ENCODE results near the gene LYPLA2. TPM values are rescaled to one million over a fixed set of nuclear protein-coding genes. Genes with fewer than 3 reads are reported as not detected.

The LYPLA2 gene
- total and polyA plus RNA-seq, 4 donors, result 30.9 to 83.1 (median 66.9) TPM

GRCh38 chr1:23806280-23806679 is 15.3 kb downstream of the LYPLA2 start:
- Histone ChIP-seq H3K4me3 (no peak overlapping the region), H3K27me3 (ENCODE audit: control insufficient read depth in 3 of 3, insufficient read depth in 3 of 3, low read length in 2 of 3) (no peaks in the 10 kb centered on the region), H3K9ac (ENCODE audit: insufficient read depth in 1 of 2, low read length in 2 of 2) (no peak overlapping the region), H3K36me3 (ENCODE audit: control insufficient read depth in 4 of 4, insufficient read depth in 4 of 4, low read length in 4 of 4) (peaks cover 0 to 16% (median 5%) of the 10 kb centered on the region in 4 donors), H3K27ac (ENCODE audit: low read depth in 1 of 2, low read length in 1 of 2) (no peak overlapping the region), H3K4me1 (ENCODE audit: control insufficient read depth in 5 of 5, insufficient read depth in 5 of 5, low read length in 5 of 5) (peaks cover 0 to 6% (median 1%) of the 10 kb centered on the region in 5 donors), H3K9me3 (ENCODE audit: control insufficient read depth in 4 of 4, insufficient read depth in 3 of 4, low read length in 3 of 4) (no peaks in the 10 kb centered on the region)
- 76 to 86% methylated on average over 6 of the region's 6 CpGs for WGBS, 2 donors
- no peak for TF ChIP-seq CTCF (IDR thresholded peaks at IDR 0.05; ENCODE audit: control extremely low read depth, extremely low read depth)
- no peak for DNase-seq
- no peak for ATAC-seq (ENCODE audit: insufficient read depth, low FRiP score)

- no peak overlapping the region for H3K27ac ChIP-seq (ENCODE audit: low read depth in 1 of 2, low read length in 1 of 2)
- peaks cover 0 to 21% (median 7%) of the 10 kb centered on the region in 4 donors for H3K36me3 ChIP-seq (ENCODE audit: control insufficient read depth in 4 of 4, insufficient read depth in 4 of 4, low read length in 4 of 4)
- no peak for ATAC-seq (ENCODE audit: insufficient read depth, low FRiP score)
- H3K9me3 ChIP-seq (ENCODE audit: control insufficient read depth in 4 of 4, insufficient read depth in 3 of 4, low read length in 3 of 4), result no peaks in the 10 kb centered on the region
- 30 to 67% methylated on average over 3 of the region's 3 CpGs for WGBS, 2 donors
- H3K4me3 ChIP-seq, result no peak overlapping the region
- H3K27me3 ChIP-seq (ENCODE audit: control insufficient read depth in 3 of 3, insufficient read depth in 3 of 3, low read length in 2 of 3), result no peaks in the 10 kb centered on the region
- no peak for DNase-seq
- no peaks in the 10 kb centered on the region for H3K4me1 ChIP-seq (ENCODE audit: control insufficient read depth in 5 of 5, insufficient read depth in 5 of 5, low read length in 5 of 5)
- H3K9ac ChIP-seq (ENCODE audit: insufficient read depth in 1 of 2, low read length in 2 of 2), result no peak overlapping the region
- TF ChIP-seq CTCF (IDR thresholded peaks at IDR 0.05; ENCODE audit: control extremely low read depth, extremely low read depth), result no peak
Measured at GRCh38 chr1:23807453-23807852, 16.5 kb downstream of the LYPLA2 start.

DNA sequence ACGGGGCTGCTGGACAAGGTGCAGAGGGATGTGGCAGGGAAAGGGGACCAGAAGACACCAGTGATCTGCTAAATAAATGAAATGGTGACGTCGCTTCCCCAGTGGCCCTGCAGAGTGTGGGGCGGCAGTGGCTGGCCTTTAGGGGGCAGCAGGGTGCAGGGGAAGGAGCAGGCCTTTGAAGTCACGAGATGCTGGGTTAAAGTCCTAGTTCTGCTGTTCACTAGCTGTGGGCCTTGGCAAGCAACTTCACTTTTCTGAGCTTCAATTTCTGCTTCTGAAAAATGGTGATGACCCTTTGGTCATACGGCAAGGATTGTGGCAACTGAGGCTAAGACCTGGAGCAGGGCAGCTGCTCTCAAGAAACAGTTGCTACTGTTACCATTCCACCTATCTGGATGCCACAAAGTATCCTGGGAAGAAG is 18.8 kb downstream of the LYPLA2 start:
- ATAC-seq (ENCODE audit: insufficient read depth, low FRiP score), result peak; percentile 72
- Histone ChIP-seq H3K9ac (ENCODE audit: insufficient read depth in 1 of 2, low read length in 2 of 2) (no peak overlapping the region), H3K36me3 (ENCODE audit: control insufficient read depth in 4 of 4, insufficient read depth in 4 of 4, low read length in 4 of 4) (peaks cover 8 to 25% (median 10%) of the 10 kb centered on the region in 4 donors), H3K27me3 (ENCODE audit: control insufficient read depth in 3 of 3, insufficient read depth in 3 of 3, low read length in 2 of 3) (no peaks in the 10 kb centered on the region), H3K9me3 (ENCODE audit: control insufficient read depth in 4 of 4, insufficient read depth in 3 of 4, low read length in 3 of 4) (no peaks in the 10 kb centered on the region), H3K4me3 (no peak overlapping the region), H3K27ac (ENCODE audit: low read depth in 1 of 2, low read length in 1 of 2) (peak overlapping the region in 1 of 2 donors; percentile 25), H3K4me1 (ENCODE audit: control insufficient read depth in 5 of 5, insufficient read depth in 5 of 5, low read length in 5 of 5) (no peaks in the 10 kb centered on the region)
- WGBS, 2 donors, result 10 to 23% methylated on average over 6 of the region's 6 CpGs
- peak; percentile 66 for TF ChIP-seq CTCF (IDR thresholded peaks at IDR 0.05; ENCODE audit: control extremely low read depth, extremely low read depth)
- peak; percentile 45 to 65 (median 53) for DNase-seq
